ENCODE results near the gene NFIB. TPM values are rescaled to one million over a fixed set of nuclear protein-coding genes. Genes with fewer than 3 reads are reported as not detected.

Gene NFIB
- polyA plus RNA-seq, 2 of the 4 experiments (the other 2 are of a cell fraction): 10.7 to 21.7 TPM

- no peaks in the 10 kb centered on the region for H3K9me3 ChIP-seq
- H3K27ac ChIP-seq: no peak overlapping the region
- WGBS (ENCODE audit: missing lambda C conversion rate): 93% methylated on average over 3 of the region's 3 CpGs
- ATAC-seq (no peak), FAIRE-seq (no peak), DNase-seq (ENCODE audit: low read depth in 1 of 2, low spot score in 1 of 2) (no peak)
- no peak for TF ChIP-seq ELK1 (IDR thresholded peaks at IDR 0.05; ENCODE audit: low read depth, low read length)
- TF ChIP-seq RAD21 (conservative IDR thresholded peaks at IDR 0.05 in 1 of 2, IDR thresholded peaks at IDR 0.05 in 1 of 2): no peak
- no peak for TF ChIP-seq POLR2A (IDR thresholded peaks at IDR 0.05; ENCODE audit: low read length)
- no peak for TF ChIP-seq HEYL (CRISPR knock-in tag; IDR thresholded peaks at IDR 0.05)
- no peak for TF ChIP-seq CEBPB (IDR thresholded peaks at IDR 0.05)
- ChIA-PET POLR2A (no interaction called here), CTCF (no interaction called here)
- peaks cover 48% of the 10 kb centered on the region for H3K4me1 ChIP-seq
- H3K4me3 ChIP-seq: no peak overlapping the region
- H3K4me2 ChIP-seq: no peak overlapping the region
Measured at GRCh38 chr9:14279671-14280070, 34.3 kb downstream of the NFIB start.

GRCh38 chr9:14278291-14278721 lies 35.6 kb downstream of the NFIB start:
- Histone ChIP-seq H3K27ac (no peak overlapping the region), H3K4me3 (no peak overlapping the region), H3K9me3 (no peaks in the 10 kb centered on the region), H3K4me2 (no peak overlapping the region), H3K4me1 (peaks cover 57% of the 10 kb centered on the region)
- DNase-seq (ENCODE audit: low read depth in 1 of 2, low spot score in 1 of 2): no peak
- no peak for FAIRE-seq
- POLR2A ChIA-PET: no interaction called here
- TF ChIP-seq PBX3 (IDR thresholded peaks at IDR 0.05): no peak
- no peak for TF ChIP-seq ATOH8 (CRISPR knock-in tag; IDR thresholded peaks at IDR 0.05; ENCODE audit: low read depth)
- CTCF ChIA-PET: interaction anchor here (2.7 kb wide), 1 partner anchor 75 kb away, joined by 9 read pairs; no protein-coding TSS in a partner anchor
- ATAC-seq: no peak
- 96% methylated on average over 5 of the region's 5 CpGs for WGBS (ENCODE audit: missing lambda C conversion rate)

GRCh38 chr9:14277761-14278160 lies 36.2 kb downstream of the NFIB start:
- H3K4me1 ChIP-seq: peaks cover 57% of the 10 kb centered on the region
- FAIRE-seq (no peak), DNase-seq (ENCODE audit: low read depth in 1 of 2, low spot score in 1 of 2) (no peak), ATAC-seq (no peak)
- H3K4me3 ChIP-seq: no peak overlapping the region
- ChIA-PET POLR2A (no interaction called here), CTCF (interaction anchor here (0.7 to 2.7 kb wide), 2 partner anchors 27 to 75 kb away, joined by 3 to 9 read pairs; no protein-coding TSS in a partner anchor)
- no peak overlapping the region for H3K27ac ChIP-seq
- 88% methylated on average over 3 of the region's 3 CpGs for WGBS (ENCODE audit: missing lambda C conversion rate)
- no peaks in the 10 kb centered on the region for H3K9me3 ChIP-seq
- 0 out of 3 replicates have a peak overlapping the region, but pooled peaks have one; percentile 19 for H3K4me2 ChIP-seq
- TF ChIP-seq PHF8 (IDR thresholded peaks at IDR 0.05; ENCODE audit: borderline replicate concordance, low read depth): no peak
- TF ChIP-seq SMC3 (IDR thresholded peaks at IDR 0.05): no peak
- no peak for TF ChIP-seq BHLHE40 (IDR thresholded peaks at IDR 0.05; ENCODE audit: low read depth, low read length)
- no peak for TF ChIP-seq RFX5 (IDR thresholded peaks at IDR 0.05)
- no peak for TF ChIP-seq EHF (CRISPR knock-in tag; IDR thresholded peaks at IDR 0.05)
- TF ChIP-seq RCOR1 (IDR thresholded peaks at IDR 0.05; ENCODE audit: low read depth, low read length): no peak
- TF ChIP-seq NPAS2 (CRISPR knock-in tag; IDR thresholded peaks at IDR 0.05; ENCODE audit: borderline replicate concordance): no peak

GRCh38 chr9:14277244-14277643 lies 36.7 kb downstream of the NFIB start:
- ATAC-seq: no peak
- DNase-seq (ENCODE audit: low read depth in 1 of 2, low spot score in 1 of 2): peak in 1 of 2 experiments; percentile 24
- ChIA-PET CTCF (interaction anchor here (0.7 to 2.7 kb wide), 2 partner anchors 27 to 76 kb away, joined by 3 to 9 read pairs; no protein-coding TSS in a partner anchor), POLR2A (no interaction called here)
- H3K4me3 ChIP-seq: no peak overlapping the region
- no peak overlapping the region for H3K27ac ChIP-seq
- TF ChIP-seq ZSCAN20 (CRISPR knock-in tag; IDR thresholded peaks at IDR 0.05) (no peak), FOSL2 (IDR thresholded peaks at IDR 0.05) (no peak), FOSL2 (CRISPR knock-in tag; IDR thresholded peaks at IDR 0.05) (peak; percentile 31; the same call in 1 of the 2 replicates), BHLHE40 (IDR thresholded peaks at IDR 0.05; ENCODE audit: low read depth, low read length) (peak; percentile 54; the same call in 1 of the 2 replicates), MAZ (IDR thresholded peaks at IDR 0.05; ENCODE audit: borderline replicate concordance, low read depth, low read length) (no peak)
- 0 out of 3 replicates have a peak overlapping the region, but pooled peaks have one; percentile 19 for H3K4me2 ChIP-seq
- no peaks in the 10 kb centered on the region for H3K9me3 ChIP-seq
- WGBS (ENCODE audit: missing lambda C conversion rate): 75% methylated on average over 8 of the region's 8 CpGs
- FAIRE-seq: no peak
- H3K4me1 ChIP-seq: peaks cover 58% of the 10 kb centered on the region

All from A549 (cell line).